Right lobe of liver (tissue), 6 donors: ENCODE measurements around the gene BCL2L1. TPM values are rescaled to one million over a fixed set of nuclear protein-coding genes. Genes with fewer than 3 reads are reported as not detected.

Experiments used
- ATAC-seq, 4 donors: fragments of 200-7000 bp; cut with Tn5 transposase; one replicate each; pipeline ENCODE4 v1.9.1; 2020; ENCODE audit warnings: mild to moderate bottlenecking in 4 of 4, moderate library complexity in 4 of 4
- DNase-seq, 3 donors: peaks; one replicate each; pipeline ENCODE4 v3.0.0-alpha.2; 2020
- H3K27ac ChIP-seq, 3 donors: fragments of 200-600 bp; one replicate each; pipeline ENCODE4 v1.8.0; 2022
- H3K27me3 ChIP-seq, 2 donors: fragments of 200-600 bp; one replicate each; pipeline ENCODE4 v1.8.0; 2022
- H3K36me3 ChIP-seq, 4 donors: fragments of 200-600 bp; sonication (generic) in 1 of 4; one replicate each; pipeline versions ENCODE4 v1.5.1 to v1.8.0; 2017 to 2022; ENCODE audit warnings: control low read depth in 1 of 4
- H3K4me1 ChIP-seq, 4 donors: fragments of 200-600 bp; sonication (generic) in 1 of 4; one replicate each; pipeline versions ENCODE4 v1.5.1 to v1.8.0; 2017 to 2022; ENCODE audit warnings: control low read depth in 1 of 4
- H3K4me3 ChIP-seq, 3 donors: fragments of 200-600 bp; one replicate each; pipeline ENCODE4 v1.8.0; 2022
- H3K9me3 ChIP-seq, 4 donors: fragments of 200-600 bp; sonication (generic) in 1 of 4; one replicate each; pipeline versions ENCODE4 v1.5.1 to v1.8.0; 2017 to 2022; ENCODE audit warnings: control low read depth in 1 of 4
- CTCF ChIP-seq, 4 donors: fragments of 200-600 bp in 3 of 4; fragments of 450-650 bp in 1 of 4; IDR thresholded peaks; one replicate each; pipeline versions ENCODE4 v1.5.1 to v1.8.0; 2016 to 2022; ENCODE audit warnings: antibody characterized with exemption in 4 of 4, mild to moderate bottlenecking in 2 of 4
- POLR2A ChIP-seq: fragments of 450-650 bp; IDR thresholded peaks from one replicate; pipeline ENCODE4 v1.6.1; 2017; ENCODE audit warnings: antibody characterized with exemption, mild to moderate bottlenecking
- WGBS: methylation state at CpG from one replicate; pipeline ENCODE4 v1.1.6; 2018; ENCODE audit warnings: low coverage, low lambda C conversion rate; ENCODE audit not compliant: insufficient coverage; ENCODE audit errors: missing lambda C conversion rate; 5-methylcytosine and 5-hydroxymethylcytosine counted together
- intact Hi-C, 2 donors: fragments of 100-400 bp; cut with DNase I; formaldehyde crosslinking; loops; one replicate each; pipeline versions ENCODE4 v1.11.2 to v1.14.1; 2022
- total RNA-seq, 6 experiments: library from RNA; depleted of rRNA in 2 of 6; stranded (reverse); fragments of >200 nt in 2 of 6; fragmentation: NEBNext Ultra II Directional in 3 of 6; extraction: Animal tissue kit (Norgen Biotek cat#: 25700) in 3 of 6; gene quantifications; one replicate each; pipeline versions ENCODE4 v1.1.0 to v1.2.4, GENCODE V29; 2016 to 2023
- donor health status: DM: no; HTN: yes; CAD: no.
- donor health status: DM: no; HTN: no; CAD: no.
- donor health status: DM: no; HTN: no; CAD: no.
- donor health status: DM: no; HTN: yes; CAD: no.
- donor health status: DM: no; HTN: yes; CAD: no.

The BCL2L1 gene
- total RNA-seq, 6 experiments from 2014 or later = 30.5 to 96.1 (median 63.4) TPM

GRCh38 chr20:31764641-31765305, 42.1 kb upstream of the BCL2L1 start:
- intact Hi-C loops = no loop called here
- H3K4me1 ChIP-seq = no peaks in the 10 kb centered on the region
- no peak overlapping the region for H3K4me3 ChIP-seq
- H3K27me3 ChIP-seq = no peaks in the 10 kb centered on the region
- no peaks in the 10 kb centered on the region for H3K9me3 ChIP-seq
- no peak overlapping the region for H3K27ac ChIP-seq
- WGBS = 77% methylated on average over 2 of the region's 2 CpGs
- DNase-seq = no peak
- TF ChIP-seq POLR2A = no peak
- TF ChIP-seq CTCF (IDR thresholded peaks at IDR 0.05) = no peak
- H3K36me3 ChIP-seq = no peaks in the 10 kb centered on the region
- no peak for ATAC-seq

GRCh38 chr20:31760519-31761240, 38.0 kb upstream of the BCL2L1 start:
- intact Hi-C loops = no loop called here
- 96% methylated on average over 5 of the region's 6 CpGs for WGBS
- peaks cover 0 to 2% (median 0%) of the 10 kb centered on the region in 4 donors for H3K4me1 ChIP-seq
- ATAC-seq = no peak
- H3K27me3 ChIP-seq = no peaks in the 10 kb centered on the region
- DNase-seq = no peak
- no peak overlapping the region for H3K4me3 ChIP-seq
- H3K36me3 ChIP-seq = no peaks in the 10 kb centered on the region
- no peaks in the 10 kb centered on the region for H3K9me3 ChIP-seq
- TF ChIP-seq CTCF (IDR thresholded peaks at IDR 0.05) = no peak
- TF ChIP-seq POLR2A = no peak
- no peak overlapping the region for H3K27ac ChIP-seq

- no peak for ATAC-seq
These were observed 37.3 kb upstream of the BCL2L1 start for GRCh38 chr20:31759836-31760518.

GRCh38 chr20:31758991-31759390, 36.3 kb upstream of the BCL2L1 start:
- intact Hi-C loops = no loop called here
- Histone ChIP-seq H3K9me3 (no peaks in the 10 kb centered on the region), H3K27ac (no peak overlapping the region), H3K36me3 (no peaks in the 10 kb centered on the region), H3K27me3 (no peaks in the 10 kb centered on the region), H3K4me1 (peaks cover 0 to 2% (median 0%) of the 10 kb centered on the region in 4 donors), H3K4me3 (no peak overlapping the region)
- TF ChIP-seq CTCF (IDR thresholded peaks at IDR 0.05) (no peak), POLR2A (no peak)
- ATAC-seq (no peak), DNase-seq (no peak)

More at GRCh38 chr20:31759836-31760518, 37.3 kb upstream of the BCL2L1 start:
- intact Hi-C loops = no loop called here
- DNase-seq = no peak
- peaks cover 0 to 2% (median 0%) of the 10 kb centered on the region in 4 donors for H3K4me1 ChIP-seq
- no peaks in the 10 kb centered on the region for H3K9me3 ChIP-seq
- no peak overlapping the region for H3K4me3 ChIP-seq
- no peak overlapping the region for H3K27ac ChIP-seq
- TF ChIP-seq POLR2A (no peak), CTCF (IDR thresholded peaks at IDR 0.05) (no peak)
- no peaks in the 10 kb centered on the region for H3K36me3 ChIP-seq
- no peaks in the 10 kb centered on the region for H3K27me3 ChIP-seq
- 55% methylated on average over 2 of the region's 2 CpGs for WGBS
